Nephron progenitor cell (in vitro differentiated cells): ENCODE data around the gene CENPO.

Source experiments
- DNase-seq: peaks from one replicate; pipeline ENCODE4 v3.0.0; 2021
- H3K27ac Mint-ChIP-seq: 2 replicates; pipeline ENCODE4 v1.8.0; 2021; ENCODE audit warnings: mild to moderate bottlenecking, moderate library complexity, mixed read lengths
- H3K27me3 Mint-ChIP-seq: 2 replicates; pipeline ENCODE4 v1.8.0; 2021; ENCODE audit warnings: mild to moderate bottlenecking, low read depth, mixed read lengths; ENCODE audit not compliant: poor library complexity
- H3K36me3 Mint-ChIP-seq: 2 replicates; pipeline ENCODE4 v1.8.0; 2021; ENCODE audit warnings: low read depth, mixed read lengths
- H3K4me1 Mint-ChIP-seq: 2 replicates; pipeline ENCODE4 v1.8.0; 2021; ENCODE audit warnings: mixed read lengths
- H3K4me3 Mint-ChIP-seq: 2 replicates; pipeline ENCODE4 v1.8.0; 2021; ENCODE audit warnings: mild to moderate bottlenecking, moderate library complexity, mixed read lengths
- H3K9me3 Mint-ChIP-seq: 2 replicates; pipeline ENCODE4 v1.8.0; 2021; ENCODE audit warnings: mild to moderate bottlenecking, moderate library complexity, mixed read lengths
- TF ChIP-seq, protein P1 (sequence below): fragments of 200-600 bp; sonication (generic); IDR thresholded peaks from 2 replicates; pipeline ENCODE4 v1.5.0; 2021; ENCODE audit warnings: antibody characterized with exemption

The CENPO gene

GRCh38 chr2:24749069-24749691 lies 44.0 kb upstream of the CENPO start:
- no peak for DNase-seq
- Mint-ChIP-seq H3K27me3 (no peaks in the 10 kb centered on the region), H3K36me3 (peaks cover 13% of the 10 kb centered on the region), H3K4me1 (peaks cover 5% of the 10 kb centered on the region), H3K9me3 (no peaks in the 10 kb centered on the region), H3K27ac (no peak overlapping the region), H3K4me3 (no peak overlapping the region)
- TF ChIP-seq, protein P1, sequence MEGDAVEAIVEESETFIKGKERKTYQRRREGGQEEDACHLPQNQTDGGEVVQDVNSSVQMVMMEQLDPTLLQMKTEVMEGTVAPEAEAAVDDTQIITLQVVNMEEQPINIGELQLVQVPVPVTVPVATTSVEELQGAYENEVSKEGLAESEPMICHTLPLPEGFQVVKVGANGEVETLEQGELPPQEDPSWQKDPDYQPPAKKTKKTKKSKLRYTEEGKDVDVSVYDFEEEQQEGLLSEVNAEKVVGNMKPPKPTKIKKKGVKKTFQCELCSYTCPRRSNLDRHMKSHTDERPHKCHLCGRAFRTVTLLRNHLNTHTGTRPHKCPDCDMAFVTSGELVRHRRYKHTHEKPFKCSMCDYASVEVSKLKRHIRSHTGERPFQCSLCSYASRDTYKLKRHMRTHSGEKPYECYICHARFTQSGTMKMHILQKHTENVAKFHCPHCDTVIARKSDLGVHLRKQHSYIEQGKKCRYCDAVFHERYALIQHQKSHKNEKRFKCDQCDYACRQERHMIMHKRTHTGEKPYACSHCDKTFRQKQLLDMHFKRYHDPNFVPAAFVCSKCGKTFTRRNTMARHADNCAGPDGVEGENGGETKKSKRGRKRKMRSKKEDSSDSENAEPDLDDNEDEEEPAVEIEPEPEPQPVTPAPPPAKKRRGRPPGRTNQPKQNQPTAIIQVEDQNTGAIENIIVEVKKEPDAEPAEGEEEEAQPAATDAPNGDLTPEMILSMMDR = no peak

DNA sequence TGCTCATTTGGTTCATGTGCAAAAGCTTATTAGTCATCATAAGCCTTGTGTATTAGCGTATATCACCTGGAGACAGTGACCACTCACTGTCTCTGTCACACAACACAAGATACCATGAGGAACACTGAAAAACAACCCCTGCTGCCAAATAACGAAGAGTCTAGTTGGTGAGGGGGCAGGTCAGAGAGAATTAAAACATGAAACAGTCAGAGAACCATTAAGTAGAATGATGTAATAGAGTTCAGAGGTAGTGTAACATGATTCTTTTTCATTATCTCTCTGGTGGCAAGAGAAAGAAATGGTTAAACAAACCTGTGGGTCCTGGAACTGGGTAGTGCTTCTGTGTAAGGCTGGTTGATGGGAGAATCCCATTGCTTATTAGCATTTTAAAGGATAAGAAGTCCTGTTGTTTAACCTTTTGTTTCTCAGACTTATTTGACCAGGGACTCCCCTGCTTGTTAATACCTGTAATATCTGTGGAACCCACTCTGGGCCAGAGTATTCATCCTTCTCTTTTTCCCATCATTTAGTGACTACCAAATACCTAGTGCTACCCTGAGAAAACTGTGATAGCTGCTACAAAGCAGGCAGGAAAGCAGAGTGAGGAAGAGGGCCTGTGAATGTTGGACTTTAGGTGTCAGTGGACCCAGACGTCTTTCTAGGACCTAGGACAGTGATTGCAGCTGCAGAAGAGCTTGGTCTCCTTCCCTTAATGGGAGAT lies 38.1 kb upstream of the CENPO start:
- H3K4me3 Mint-ChIP-seq = no peak overlapping the region
- H3K9me3 Mint-ChIP-seq = no peaks in the 10 kb centered on the region
- TF ChIP-seq, protein P1 = no peak
- H3K27me3 Mint-ChIP-seq = no peaks in the 10 kb centered on the region
- H3K36me3 Mint-ChIP-seq = peaks cover 17% of the 10 kb centered on the region
- H3K27ac Mint-ChIP-seq = no peak overlapping the region
- H3K4me1 Mint-ChIP-seq = no peaks in the 10 kb centered on the region
- no peak for DNase-seq

DNA sequence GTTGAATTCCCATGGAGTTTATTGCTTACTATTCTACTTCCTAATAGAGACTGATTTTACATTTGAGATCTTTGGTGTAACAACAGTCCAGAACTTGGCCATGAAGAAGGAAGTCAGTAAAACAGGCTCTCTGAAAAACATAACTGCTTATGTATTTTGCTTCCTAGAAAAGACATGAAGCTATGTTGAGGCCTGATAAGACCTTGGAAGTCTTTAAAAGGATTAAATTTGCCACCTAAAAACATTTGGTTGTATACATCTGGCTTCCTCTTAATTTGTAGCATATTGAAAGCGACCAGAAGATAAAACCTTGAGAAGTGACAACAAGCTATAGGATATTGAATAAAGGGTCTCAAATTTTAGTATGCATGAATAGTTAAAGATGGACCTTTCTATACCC lies 36.4 kb upstream of the CENPO start:
- Mint-ChIP-seq H3K27ac (no peak overlapping the region), H3K27me3 (no peaks in the 10 kb centered on the region), H3K9me3 (peaks cover 5% of the 10 kb centered on the region), H3K4me3 (no peak overlapping the region), H3K4me1 (peaks cover 3% of the 10 kb centered on the region), H3K36me3 (peaks cover 28% of the 10 kb centered on the region)
- DNase-seq = no peak
- TF ChIP-seq, protein P1 = no peak

DNA sequence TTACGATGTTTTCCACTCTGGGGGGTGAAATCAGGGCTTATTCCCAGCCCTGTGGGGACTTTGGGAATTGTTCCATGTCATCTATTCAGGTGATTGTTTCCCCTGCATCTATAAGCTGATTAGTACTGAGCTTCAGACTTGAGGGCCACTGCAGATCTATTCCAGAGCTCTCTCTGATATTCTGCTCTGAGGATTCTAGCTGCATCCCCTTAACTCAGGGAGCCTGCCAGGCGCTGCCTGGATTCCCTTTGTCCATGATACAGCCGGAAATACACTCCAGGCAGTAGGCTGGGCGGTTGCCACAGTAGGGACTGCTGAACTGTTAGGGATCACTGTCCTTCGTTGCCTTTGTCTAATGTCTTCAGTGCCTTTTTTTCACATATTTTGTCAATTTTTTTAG lies 31.4 kb upstream of the CENPO start:
- peaks cover 20% of the 10 kb centered on the region for H3K4me1 Mint-ChIP-seq
- H3K27me3 Mint-ChIP-seq = no peaks in the 10 kb centered on the region
- H3K36me3 Mint-ChIP-seq = peaks cover 65% of the 10 kb centered on the region
- no peak for DNase-seq
- H3K4me3 Mint-ChIP-seq = no peak overlapping the region
- H3K9me3 Mint-ChIP-seq = peaks cover 5% of the 10 kb centered on the region
- TF ChIP-seq, protein P1 = no peak
- H3K27ac Mint-ChIP-seq = peak overlapping the region; percentile 42

- no peak overlapping the region for H3K4me3 Mint-ChIP-seq
- H3K9me3 Mint-ChIP-seq = peaks cover 5% of the 10 kb centered on the region
- peaks cover 70% of the 10 kb centered on the region for H3K36me3 Mint-ChIP-seq
- TF ChIP-seq, protein P1 = no peak
- peaks cover 20% of the 10 kb centered on the region for H3K4me1 Mint-ChIP-seq
- peak overlapping the region; percentile 78 for H3K27ac Mint-ChIP-seq
- DNase-seq = no peak
- no peaks in the 10 kb centered on the region for H3K27me3 Mint-ChIP-seq
These were observed 30.7 kb upstream of the CENPO start for GRCh38 chr2:24762518-24762917.

DNA sequence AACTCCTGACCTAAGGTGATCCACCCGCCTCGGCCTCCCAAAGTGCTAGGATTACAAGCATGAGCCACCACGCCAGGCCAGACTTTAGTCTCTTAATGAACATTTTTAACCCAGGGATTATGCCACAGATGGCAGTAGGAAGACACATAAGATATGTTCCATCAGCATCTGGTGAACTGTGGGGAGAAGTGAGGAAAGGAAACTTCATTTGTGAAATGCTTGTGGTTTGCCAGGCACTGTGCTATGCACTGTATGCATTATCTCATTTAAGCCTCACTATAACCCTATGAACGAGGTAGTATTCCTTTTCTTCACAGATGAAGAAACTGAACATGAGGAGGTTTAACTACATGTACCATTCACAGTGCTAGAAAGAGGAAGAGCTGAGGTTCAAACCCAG lies 29.4 kb upstream of the CENPO start:
- TF ChIP-seq, protein P1 = no peak
- Mint-ChIP-seq H3K9me3 (peaks cover 5% of the 10 kb centered on the region), H3K36me3 (peaks cover 76% of the 10 kb centered on the region), H3K4me1 (peaks cover 20% of the 10 kb centered on the region), H3K27ac (no peak overlapping the region), H3K4me3 (no peak overlapping the region), H3K27me3 (no peaks in the 10 kb centered on the region)
- DNase-seq = no peak
